NCI-H82 treated with DMSO at 0.1 percent for 48 hours (cell line): ENCODE results near the gene SETX.

Source experiments
- DNase-seq: peaks from one replicate; lab custom pipeline; 2025; ENCODE audit not compliant: unreplicated experiment; lab: John Stamatoyannopoulos, UW

The SETX gene

GRCh38 chr9:132364068-132364467 lies 9.3 kb upstream of the SETX start:
- DNase-seq, result no peak

DNA sequence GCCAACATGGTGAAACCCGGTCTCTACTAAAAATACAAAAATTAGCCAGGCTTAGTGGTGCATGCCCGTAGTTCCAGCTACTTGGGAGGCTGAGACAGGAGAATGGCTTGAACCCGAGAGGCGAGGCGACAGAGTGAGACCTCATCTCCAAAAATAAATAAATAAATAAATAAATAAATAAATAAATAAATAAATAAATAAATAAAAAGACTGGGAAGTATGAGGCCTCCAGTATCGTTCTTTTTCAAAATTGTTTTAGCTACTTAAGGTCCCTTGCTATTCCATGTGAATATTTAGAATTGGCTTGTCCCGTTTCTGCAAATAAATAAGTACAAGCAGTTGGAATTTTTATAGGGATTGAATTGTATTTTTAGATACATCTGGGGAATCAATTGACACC lies 3.0 kb upstream of the SETX start:
- DNase-seq, result no peak

- no peak for DNase-seq
These were observed 1.6 kb upstream of the SETX start for GRCh38 chr9:132356324-132356924.

DNA sequence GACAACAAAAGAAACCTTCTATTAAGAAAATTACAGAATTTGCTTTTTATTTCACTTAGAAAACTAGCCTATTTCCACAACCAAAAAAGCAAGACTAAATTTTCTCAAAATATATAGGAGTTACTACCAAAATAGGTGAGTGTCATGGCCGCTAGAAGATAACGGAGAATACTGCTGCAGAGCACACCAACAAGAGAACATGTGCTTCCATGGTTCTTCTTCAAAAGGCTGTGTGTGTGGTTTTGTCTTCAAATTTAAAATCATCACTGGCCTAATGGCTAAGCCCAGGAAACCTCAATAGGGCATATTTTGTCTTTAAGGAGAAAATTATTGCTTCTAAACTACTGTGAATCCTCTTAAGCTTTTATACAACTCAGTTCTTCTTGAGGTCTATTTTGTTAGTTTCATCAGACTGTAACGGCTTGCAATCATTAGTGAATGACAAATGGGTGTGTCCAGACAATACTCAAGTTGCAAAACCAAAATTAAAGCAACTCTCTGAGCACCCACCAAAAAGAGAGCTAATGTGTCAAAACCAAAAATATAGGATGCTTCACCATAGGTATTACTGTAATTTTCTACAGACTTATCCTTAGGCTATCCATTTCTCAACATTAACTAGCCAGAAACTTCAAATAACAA lies 3.3 kb downstream of the SETX start:
- no peak for DNase-seq

DNA sequence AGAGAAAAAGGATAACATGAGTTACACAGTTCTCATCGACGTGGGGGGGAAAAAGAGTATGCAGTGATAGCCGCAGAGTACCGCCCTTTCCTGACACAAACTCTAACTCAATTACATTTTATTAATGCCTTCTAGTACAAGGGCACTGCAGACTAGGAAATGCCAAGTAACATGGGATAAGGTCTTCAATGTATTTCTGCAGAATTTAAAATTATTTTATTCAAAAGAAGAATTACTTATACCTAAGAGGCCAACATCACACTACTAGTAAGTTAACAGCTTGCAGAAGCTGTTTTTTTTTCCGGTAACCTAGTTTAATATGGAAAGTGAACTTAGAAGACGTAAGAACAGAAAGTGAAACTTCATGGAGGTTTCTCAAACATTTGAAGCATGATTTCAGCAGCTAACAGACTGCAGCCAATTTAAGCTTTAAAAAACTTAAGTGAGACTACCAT lies 3.9 kb downstream of the SETX start:
- no peak for DNase-seq

DNA sequence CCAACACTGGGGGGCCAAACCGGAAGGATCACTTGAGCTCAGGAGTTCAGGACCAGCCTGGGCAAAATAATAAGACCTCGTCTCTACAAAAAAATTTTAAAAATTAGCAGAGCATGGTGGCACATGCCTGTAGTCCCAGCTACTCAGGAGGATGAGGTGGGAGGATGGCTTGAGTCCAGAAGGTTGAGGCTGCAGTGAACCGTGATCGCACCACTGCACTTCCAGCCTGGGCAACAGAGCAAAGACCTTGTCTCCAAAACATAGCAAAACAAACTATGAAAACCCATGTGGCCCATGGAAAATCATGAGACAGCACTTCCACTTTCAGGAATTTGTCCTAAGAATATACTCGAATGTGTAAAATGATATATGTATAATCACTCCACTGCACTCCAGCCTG lies 6.1 kb downstream of the SETX start:
- no peak for DNase-seq

DNA sequence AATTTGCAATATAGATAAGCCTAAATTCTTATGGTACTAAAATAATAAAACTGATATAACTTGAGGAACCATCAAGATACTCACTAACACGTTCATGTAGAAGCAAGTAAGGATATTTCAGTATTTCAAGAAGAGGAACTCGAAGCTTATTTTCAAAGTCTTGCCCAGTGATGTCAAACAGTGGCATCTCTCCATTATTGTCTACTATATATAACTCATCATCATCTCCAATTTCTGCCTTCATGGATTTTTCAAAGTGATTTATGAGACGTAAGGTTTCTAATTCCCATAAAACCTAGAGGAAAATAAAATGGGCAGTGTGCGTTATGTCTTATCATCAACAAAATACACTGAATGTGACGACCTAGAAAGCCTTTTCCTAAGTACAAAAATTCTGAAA lies 8.6 kb downstream of the SETX start:
- DNase-seq, result no peak

DNA sequence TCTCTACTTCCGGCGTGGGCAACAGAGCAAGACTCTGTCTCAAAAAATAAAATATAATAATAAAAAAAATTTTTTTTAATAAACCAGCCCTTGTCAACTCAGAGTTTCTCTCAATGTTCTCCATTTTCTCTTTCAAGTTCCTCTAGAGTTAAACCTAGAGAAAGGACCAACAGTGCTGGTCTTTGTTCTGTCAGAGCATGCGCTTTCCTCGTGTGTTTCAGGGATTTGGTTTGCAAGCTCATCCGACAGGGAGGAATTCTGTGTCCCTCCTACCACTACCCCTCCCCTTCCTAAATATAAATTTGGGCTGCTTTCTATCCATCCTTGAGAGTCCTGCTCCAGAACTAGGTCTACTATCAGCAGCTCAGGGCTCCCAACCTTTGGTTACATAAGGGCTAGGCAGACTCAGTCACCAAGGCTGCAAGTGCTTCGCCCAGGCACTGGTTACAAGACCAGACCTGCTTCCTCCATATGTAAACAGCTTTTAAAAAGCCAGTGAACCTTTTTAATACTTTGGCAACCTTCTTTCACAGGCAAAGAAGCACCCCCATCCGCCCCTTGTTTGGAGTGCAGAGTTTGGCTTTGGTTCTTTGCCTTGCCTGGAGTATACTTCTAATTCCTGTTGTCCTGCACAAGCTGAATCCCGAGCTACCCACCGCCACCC lies 13.5 kb downstream of the SETX start:
- no peak for DNase-seq

- no peak for DNase-seq
These were observed 20.4 kb downstream of the SETX start for GRCh38 chr9:132334364-132334763.

- DNase-seq, result no peak
These were observed 21.2 kb downstream of the SETX start for GRCh38 chr9:132333556-132333955.

GRCh38 chr9:132328580-132328979 lies 26.2 kb downstream of the SETX start:
- DNase-seq, result no peak

DNA sequence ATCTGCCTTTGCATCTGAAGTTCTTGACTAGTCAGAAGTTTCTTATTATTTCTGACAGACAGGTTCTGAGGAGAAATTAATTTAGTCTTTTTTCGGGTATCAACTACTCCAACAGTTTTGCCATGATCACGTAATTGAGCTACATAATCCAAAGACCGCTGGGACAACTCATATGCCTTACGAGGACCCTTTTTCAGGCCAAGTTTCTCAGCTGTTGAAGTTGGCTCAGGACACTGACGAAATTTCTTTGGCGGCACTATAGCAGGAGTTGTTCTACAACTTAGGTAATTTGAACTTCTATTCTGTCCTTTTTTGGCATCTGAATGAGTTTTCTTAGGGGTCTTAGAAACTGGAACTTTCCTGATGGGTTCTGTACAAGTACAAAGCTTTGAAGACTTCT lies 27.2 kb downstream of the SETX start:
- no peak for DNase-seq

- no peak for DNase-seq
These were observed 30.4 kb downstream of the SETX start for GRCh38 chr9:132324425-132324824.

DNA sequence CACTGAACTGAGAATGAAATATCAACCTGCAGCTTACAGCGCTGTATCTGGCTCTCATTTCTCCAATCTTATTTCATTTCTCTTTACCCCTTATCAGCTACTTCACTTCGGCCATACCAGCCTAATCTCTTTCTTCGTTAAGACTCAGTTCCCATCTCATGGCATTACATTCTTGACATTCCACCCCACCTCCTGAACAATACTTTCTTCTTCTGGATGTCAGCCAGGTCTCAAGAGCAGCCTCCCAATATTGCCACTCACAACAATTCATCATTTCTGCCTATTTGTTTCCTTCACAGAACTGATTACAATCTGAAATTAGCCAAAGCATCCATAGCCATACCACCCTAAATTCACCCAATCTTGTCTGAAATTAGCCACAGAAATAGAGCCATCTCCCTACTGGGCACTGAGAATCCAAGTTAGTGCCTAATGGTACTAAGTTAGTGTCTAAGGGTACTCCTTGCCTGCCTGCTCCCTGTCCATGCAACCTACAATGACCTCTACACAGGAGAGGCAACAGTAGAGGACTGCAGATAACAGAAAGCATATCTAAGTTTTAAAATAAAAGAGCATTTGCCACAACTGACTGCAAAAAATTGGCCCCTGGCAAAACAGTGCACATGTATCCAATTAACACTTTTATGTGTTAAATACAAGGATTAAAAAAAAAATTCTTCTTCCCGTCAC lies 35.2 kb downstream of the SETX start:
- no peak for DNase-seq

- no peak for DNase-seq
These were observed 41.9 kb downstream of the SETX start for GRCh38 chr9:132312873-132313272.

GRCh38 chr9:132312426-132312825 lies 42.4 kb downstream of the SETX start:
- no peak for DNase-seq

GRCh38 chr9:132311978-132312377 lies 42.8 kb downstream of the SETX start:
- DNase-seq, result no peak

DNA sequence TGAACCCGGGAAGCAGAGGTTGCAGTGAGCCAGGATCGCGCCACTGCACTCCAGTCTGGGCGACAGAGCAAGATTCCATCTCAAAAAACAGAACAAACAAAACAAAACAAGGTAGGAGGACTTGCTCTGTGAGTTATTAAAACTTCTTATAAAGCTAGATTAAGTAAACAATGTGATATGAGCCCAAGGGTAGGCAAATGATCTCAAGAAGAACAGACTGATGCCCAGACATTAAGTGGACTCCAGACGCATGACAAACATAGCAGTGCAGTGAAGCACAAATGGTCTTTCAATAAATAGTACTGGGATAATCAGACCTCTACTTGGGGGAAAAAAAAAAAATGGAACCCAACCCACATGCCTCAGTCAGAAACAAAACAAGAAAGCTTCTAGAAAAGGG lies 45.7 kb downstream of the SETX start:
- no peak for DNase-seq

DNA sequence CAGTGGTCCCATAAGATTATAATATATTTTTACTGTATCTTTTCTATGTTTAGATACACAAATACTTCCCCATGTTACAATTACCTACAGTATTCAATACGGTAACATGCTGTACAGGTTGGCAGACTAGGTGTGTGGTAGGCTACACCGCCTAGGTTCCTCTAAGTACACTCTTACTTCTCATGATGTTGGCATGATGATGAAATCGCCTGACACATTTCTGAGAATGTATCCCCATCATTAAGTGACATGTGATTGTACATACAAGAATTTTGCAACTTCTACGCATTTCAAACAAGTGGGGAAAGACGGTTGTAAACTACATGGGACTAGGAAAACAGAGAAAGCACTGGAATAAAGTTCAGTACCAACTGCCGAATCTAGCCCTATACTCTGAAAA lies 53.3 kb downstream of the SETX start:
- no peak for DNase-seq

- no peak for DNase-seq
These were observed 55.6 kb downstream of the SETX start for GRCh38 chr9:132299221-132299620.

- no peak for DNase-seq
These were observed 59.6 kb downstream of the SETX start for GRCh38 chr9:132295181-132295580.

- no peak for DNase-seq
These were observed 61.6 kb downstream of the SETX start for GRCh38 chr9:132293145-132293721.
